GM21360 (cell line): ENCODE results near the gene ARMC6.
"Not testable (repeated sequence)": the region's sequence is repeated elsewhere in the genome, so short reads cannot be mapped to it uniquely, and the experiment has no call there.

Experiments
- ATAC-seq: cut with Tn5 transposase; IDR thresholded peaks from one replicate; pipeline ENCODE4 v1.9.1; 2021; ENCODE audit warnings: mild to moderate bottlenecking, moderate library complexity; ENCODE audit not compliant: unreplicated experiment

ARMC6 gene

DNA sequence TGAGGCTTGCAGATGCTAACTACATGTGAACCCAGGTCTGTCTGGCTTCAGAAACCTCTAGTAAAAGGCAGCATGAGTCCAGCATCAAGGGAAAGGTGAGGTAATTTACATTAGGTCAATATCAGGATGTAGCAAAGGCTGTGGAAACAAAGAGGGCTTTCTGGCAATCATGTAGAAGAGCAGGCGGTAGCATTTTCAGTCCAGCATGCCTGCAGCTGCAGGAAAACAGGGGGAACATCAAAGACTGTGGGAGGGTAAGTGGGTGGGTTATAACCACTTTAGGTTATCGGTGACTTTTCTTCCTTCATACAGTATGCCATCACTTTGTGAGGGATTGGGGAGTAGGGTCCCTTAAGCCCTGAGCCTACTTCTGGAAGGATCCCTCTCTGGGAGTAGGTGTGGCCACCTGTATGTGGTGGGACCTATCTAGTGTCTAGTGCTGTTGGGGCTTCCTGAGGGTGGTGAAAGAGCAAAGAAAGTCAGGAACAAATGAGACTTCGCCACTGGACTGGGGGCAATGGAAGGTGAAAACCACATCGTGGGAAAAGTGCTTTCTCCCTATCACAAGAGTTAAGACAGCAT, 10.9 kb upstream of the ARMC6 start:
- no peak for ATAC-seq

DNA sequence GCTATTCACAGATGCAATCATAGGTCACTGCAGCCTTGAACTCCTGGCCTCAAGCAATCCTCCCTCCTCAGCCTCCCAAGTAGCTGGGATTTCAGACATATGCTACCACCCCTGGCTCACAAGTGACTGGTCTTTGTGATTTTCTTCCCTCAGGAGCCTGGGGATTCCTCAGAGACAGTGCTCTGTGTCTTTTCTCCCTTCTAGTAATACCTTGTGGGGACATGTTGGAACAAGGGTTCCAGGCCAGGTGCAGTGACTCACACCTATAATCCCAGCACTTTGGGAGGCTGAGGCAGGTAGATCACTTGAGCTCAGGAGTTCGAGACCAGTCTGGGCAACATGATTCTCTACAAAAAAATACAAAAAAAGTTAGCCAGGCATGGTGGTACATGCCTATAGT, 10.0 kb upstream of the ARMC6 start:
- ATAC-seq = not testable (repeated sequence)

DNA sequence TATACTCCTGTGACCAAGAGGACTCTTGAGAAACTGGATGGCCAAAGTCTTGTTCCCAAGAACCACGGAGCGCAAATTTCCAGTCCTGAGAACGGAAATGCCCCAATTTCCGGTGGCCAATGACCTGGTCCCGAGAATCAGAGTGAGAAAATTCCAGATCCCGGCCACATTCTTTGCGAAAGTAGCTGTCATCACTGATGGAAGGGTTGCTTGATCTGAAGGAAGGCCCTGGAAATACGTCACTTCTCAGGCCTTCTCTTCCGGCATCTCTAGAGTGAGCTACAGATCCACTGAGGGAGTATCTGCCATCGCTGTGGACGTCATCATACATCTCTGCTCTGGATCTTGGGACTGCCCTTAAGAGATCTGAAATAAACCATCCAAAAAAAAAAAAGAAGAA, 7.5 kb upstream of the ARMC6 start:
- no peak for ATAC-seq

GRCh38 chr19:19026299-19026971, 7.0 kb upstream of the ARMC6 start:
- no peak for ATAC-seq

DNA sequence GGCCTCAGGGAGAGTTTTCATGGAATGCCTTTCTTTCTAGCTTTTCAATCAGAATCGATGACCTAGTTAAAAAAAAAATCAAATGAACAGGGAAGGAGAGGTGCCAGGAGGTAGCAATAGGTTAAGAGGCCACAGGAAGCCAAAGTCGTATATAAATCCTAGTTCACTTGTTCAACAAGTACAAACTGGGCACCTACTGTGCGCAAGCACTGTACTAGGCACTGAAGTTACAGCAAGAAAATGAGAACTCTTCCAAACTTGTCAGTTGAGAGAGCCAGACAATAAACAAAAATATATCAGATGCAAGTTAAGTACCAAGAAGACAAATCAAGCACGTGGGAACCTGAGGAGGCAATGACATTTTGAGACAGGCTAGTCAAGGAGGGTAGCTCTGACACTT, 6.2 kb upstream of the ARMC6 start:
- ATAC-seq = no peak

DNA sequence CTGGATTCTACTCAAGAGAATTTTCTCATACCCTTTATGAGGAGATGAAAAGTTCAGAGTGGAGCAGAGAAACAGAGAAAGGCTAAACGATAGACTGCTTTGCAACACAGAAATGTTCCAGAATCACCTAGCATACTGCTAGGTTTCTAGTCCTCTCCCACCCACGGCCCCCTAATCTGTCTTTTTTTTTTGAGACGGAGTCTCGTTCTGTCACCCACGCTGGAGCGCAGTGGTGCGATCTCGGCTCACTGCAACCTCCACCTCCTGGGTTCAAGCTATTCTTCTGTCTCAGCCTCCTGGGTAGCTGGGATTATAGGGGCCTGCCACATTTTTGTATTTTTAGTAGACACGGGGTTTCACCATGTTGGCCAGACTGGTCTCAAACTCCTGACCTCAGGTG, 4.9 kb upstream of the ARMC6 start:
- ATAC-seq = no peak

- no peak for ATAC-seq
Measured at GRCh38 chr19:19031891-19032290, 1.5 kb upstream of the ARMC6 start.

DNA sequence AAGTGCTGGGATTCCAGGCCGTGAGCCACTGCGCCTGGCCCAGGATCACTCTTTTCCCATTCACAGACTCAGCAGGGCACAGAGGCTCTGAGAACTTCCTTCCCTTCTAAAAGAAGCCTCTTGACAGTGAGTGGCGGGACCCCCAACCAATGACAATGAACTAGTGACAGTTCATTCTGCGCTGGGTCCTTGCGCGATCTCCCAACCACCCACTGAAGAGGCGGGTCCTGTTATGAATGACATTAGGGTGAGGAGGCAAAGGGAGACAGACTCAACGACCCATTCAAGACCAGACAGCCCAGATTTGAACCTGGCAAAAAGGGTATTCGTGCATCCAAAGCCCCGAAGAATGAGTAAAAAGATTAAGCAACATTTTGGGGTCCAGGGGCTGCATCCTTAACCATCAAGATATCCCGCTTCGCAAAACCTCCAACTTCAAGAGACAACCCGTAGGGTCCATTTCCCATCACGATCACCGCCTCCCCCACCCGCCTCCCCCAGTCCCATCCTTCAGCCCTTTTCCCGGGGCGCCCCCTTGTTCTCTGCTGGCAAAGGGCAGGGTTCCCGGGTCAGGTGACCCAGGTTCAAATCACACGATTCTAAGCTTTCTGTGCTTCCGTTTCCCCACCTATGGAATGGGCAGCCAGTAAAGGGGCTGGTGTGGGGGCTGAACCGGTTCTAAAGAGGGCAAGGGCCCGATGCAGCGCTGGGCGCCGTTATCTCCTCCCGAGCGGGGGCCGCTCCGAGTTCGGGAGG, 805 bp upstream of the ARMC6 start:
- peak; percentile 14 for ATAC-seq

GRCh38 chr19:19033176-19033425, 302 bp upstream of the ARMC6 start:
- ATAC-seq = no peak

GRCh38 chr19:19034204-19034624, 811 bp downstream of the ARMC6 start:
- ATAC-seq = peak; percentile 33

GRCh38 chr19:19039901-19040300, 6.5 kb downstream of the ARMC6 start:
- ATAC-seq = no peak

- no peak for ATAC-seq
Measured at GRCh38 chr19:19040417-19040816, 7.0 kb downstream of the ARMC6 start.

GRCh38 chr19:19042732-19043280, 9.4 kb downstream of the ARMC6 start:
- no peak for ATAC-seq

DNA sequence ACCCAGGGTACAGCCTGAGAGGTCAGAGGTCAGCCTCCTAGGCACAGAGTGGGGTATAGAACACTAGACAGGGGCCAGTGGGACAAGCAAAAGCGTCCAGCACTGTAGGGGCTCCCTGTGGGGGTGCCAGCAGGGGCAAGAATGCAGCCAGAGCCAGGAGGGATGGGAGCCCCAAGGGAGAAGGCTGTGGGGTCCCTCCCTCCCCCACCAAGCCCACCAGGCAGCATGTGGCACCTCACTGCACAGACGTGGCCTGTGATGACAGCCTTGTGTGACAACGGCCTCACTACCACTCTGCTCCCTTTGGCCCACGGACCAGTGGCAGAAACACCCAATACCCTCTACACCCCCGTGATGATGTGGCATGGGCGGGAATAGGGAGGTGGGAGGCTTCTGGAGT, 10.1 kb downstream of the ARMC6 start:
- ATAC-seq = no peak

GRCh38 chr19:19043881-19044280, 10.5 kb downstream of the ARMC6 start:
- ATAC-seq = no peak

DNA sequence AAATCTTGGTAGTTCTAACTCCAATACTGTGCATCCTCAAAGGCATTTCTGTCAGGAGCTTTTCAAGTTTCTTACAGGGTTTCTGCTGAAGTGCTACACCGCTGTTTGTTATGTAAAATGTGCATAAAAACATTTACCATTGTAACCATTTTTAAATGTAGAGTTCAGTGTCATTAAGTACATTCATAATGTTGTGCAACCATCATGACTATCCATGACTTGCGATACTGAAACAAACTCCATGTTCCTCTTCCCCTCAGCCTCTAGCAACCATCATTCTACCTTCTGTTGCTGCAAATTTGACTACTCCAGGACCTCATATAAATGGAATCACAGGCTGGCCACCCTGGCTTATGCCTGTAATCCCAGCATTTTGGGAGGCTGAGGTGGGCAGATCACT, 16.0 kb downstream of the ARMC6 start:
- no peak for ATAC-seq

DNA sequence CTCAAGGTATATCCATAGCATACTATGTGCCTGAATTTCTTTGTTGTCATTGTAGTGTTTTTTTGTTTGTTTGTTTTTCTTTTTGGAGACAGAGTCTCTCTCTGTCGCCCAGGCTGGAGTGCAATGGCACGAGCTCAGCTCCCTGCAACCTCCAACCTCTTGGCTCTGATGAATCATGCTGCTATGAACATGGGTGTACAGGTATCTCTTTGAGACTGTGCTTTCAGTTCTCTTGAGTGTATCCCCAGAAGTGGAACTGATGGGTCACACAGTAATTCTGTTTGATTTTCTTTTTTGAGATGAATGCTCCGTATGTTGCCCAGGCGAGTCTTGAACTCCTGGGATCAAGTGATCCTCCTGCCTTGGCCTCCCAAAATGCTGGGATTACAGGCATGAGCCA, 16.7 kb downstream of the ARMC6 start:
- ATAC-seq = no peak

DNA sequence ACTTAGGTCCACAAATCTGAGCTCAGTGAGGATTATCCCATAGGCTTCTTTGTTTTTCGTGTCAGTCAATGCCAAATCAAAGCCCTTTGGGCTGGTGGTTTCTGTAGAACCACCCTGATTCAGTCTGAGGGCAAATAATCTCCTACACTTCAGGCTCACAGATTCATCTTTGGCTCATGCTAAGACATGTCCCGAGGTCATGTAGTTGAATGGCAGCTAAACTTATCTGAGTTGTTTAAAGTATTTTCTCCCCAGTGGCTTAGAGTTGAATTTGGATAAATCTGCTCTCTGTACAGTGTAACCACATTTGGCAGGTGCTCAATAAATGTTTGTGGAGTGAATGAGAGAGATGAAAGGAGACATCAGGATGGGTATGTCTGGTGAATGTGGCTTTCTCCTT, 17.3 kb downstream of the ARMC6 start:
- ATAC-seq = no peak

DNA sequence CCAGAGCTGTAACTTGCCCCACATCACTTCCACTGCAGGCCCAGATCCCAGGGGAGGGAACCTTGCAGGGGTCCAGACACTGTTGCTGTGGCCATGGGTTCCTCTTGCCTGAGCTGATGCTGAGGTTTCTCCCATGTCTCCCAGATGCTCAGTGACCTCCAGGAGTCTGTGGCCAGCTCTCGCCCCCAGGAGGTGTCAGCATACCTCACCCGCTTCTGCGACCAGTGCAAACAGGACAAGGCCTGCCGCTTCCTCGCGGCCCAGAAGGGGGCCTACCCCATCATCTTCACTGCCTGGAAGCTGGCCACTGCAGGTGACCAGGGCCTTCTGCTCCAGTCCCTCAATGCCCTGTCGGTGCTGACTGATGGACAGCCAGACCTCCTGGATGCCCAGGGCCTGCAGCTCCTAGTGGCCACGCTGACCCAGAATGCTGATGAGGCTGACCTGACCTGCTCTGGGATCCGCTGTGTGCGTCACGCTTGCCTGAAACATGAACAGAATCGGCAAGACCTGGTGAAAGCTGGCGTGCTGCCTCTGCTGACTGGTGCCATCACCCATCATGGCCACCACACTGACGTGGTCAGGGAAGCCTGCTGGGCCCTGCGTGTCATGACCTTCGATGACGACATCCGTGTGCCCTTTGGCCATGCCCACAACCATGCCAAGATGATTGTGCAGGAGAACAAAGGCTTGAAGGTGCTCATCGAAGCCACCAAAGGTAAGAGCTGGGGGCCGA, 18.2 kb downstream of the ARMC6 start:
- no peak for ATAC-seq

GRCh38 chr19:19052921-19053320, 19.5 kb downstream of the ARMC6 start:
- ATAC-seq = no peak

- no peak for ATAC-seq
Measured at GRCh38 chr19:19053508-19054314, 20.3 kb downstream of the ARMC6 start.
